A549 (cell line): ENCODE results near the gene ROBO1.

ENCODE experiments used
- CTCF ChIP-seq: fragments of >200 bp; sonication (Bioruptor Twin); formaldehyde crosslinking; IDR thresholded peaks from 3 replicates; pipeline ENCODE4 v1.5.1; 2016
- POLR2A ChIP-seq: IDR thresholded peaks from 2 replicates; pipeline ENCODE4 v1.6.1; 2012; ENCODE audit warnings: mild to moderate bottlenecking, low read length
- POLR2AphosphoS2 ChIP-seq: conservative IDR thresholded peaks from 2 replicates; pipeline ENCODE4 v1.6.1; 2012; ENCODE audit warnings: low read length, improper control_type of control experiment, inconsistent platforms
- SMC3 ChIP-seq: fragments of >200 bp; sonication (Bioruptor Twin); formaldehyde crosslinking; IDR thresholded peaks from 3 replicates; pipeline ENCODE4 v1.6.1; 2018; ENCODE audit warnings: inconsistent platforms

GRCh38 chr3:78901544-78901943 lies 866.3 kb downstream of the ROBO1 start:
- TF ChIP-seq POLR2A, result no peak
- TF ChIP-seq CTCF, result no peak
- TF ChIP-seq SMC3, result no peak
- TF ChIP-seq POLR2AphosphoS2, result no peak
